Skin epidermis (tissue), 12 donors: ENCODE data around the gene DENND6B.
"Not testable (repeated sequence)": the region's sequence is repeated elsewhere in the genome, so short reads cannot be mapped to it uniquely, and the experiment has no call there.

ENCODE experiments used
- H3K27ac ChIP-seq, 21 experiments: fragments of 200-600 bp; sonication (generic) in 11 of 21; one replicate each; pipeline ENCODE4 v1.5.0; 2020; ENCODE audit warnings: mild to moderate bottlenecking in 3 of 21, inconsistent platforms in 2 of 21, moderate library complexity in 2 of 21
- H3K4me3 ChIP-seq, 7 experiments: fragments of 200-600 bp; sonication (generic) in 2 of 7; one replicate each; pipeline ENCODE4 v1.5.0; 2020; ENCODE audit warnings: inconsistent platforms in 2 of 7, mild to moderate bottlenecking in 2 of 7, moderate library complexity in 1 of 7

Gene DENND6B

DNA sequence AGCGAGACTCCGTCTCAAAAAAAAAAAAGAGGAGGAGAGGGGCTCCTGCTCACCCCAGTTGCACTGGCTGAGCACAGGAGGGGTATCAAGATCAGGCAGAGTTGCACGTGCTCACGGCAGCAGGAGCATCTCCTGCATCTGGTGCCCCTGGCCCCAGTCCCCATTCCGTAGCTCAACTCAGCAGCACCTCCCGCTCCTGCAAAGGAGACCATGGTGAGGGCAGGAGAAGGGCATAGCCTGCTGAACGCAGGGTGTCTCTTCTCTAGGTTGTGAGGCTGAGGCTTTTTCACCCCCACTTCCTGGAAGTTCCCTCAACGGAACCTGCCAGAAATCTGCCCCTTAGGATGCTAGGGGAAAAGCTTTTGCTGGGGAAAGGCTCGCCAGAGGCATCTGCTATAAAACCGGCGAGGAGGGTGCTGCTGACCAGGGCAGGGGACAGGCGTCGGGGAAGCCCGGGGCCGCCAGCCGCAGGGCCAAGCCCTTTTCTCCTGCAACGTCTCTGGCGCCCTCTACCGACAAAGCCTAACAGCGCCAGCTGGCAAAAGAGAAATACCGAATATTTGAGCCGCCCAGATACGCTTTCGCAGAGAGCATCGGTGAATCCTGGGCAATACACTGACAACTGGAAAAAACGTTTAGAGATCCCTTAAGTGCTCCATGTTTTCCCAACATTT is 15.3 kb upstream of the DENND6B start:
- Histone ChIP-seq H3K4me3 (peak overlapping the region; percentile 65 to 98 (median 87)), H3K27ac (peak overlapping the region in 18 of 21 experiments; percentile 28 to 97 (median 93))

DNA sequence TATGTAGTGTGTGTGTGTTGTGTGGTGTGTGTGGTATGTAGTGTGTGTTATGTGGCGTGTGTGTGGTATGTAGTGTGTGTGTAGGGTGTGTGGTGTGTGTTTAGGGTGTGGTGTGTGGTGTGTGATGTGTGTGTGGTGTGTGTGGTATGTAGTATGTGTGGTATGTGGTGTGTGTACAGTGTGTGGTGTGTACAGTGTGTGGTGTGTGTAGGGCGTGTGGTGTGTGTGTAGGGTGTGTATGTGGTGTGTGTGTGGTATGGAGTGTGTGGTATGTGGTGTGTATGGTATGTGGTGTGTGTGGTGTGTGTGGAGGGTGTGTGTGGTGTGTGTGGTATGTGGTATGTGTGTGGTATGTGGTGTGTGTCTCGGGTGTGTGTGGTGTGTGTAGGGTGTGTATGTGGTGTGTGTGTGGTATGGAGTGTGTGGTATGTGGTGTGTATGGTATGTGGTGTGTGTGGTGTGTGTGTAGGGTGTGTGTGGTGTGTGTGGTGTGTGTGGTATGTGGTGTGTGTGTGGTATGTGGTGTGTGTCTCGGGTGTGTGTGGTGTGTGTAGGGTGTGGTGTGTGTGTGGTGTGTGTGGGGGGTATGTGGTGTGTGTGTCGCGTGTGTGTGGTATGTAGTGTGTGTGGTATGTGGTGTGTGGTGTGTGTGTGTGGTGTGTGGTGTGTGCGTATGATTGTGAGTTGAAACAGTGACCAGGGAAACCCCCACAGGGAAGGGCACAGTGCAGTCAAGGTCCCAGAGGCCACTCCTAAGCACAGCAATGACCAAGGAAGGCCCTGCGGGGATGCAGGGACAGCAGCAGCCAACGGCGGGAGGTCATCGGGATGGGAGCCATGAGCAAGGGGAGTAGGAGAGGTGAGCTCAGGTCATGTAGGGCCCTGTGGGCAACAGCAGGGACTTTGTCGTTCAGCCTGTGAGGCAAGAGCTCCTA is 13.4 kb upstream of the DENND6B start:
- H3K27ac ChIP-seq = no peak overlapping the region
- no peak overlapping the region for H3K4me3 ChIP-seq

- Histone ChIP-seq H3K4me3 (no peak overlapping the region), H3K27ac (no peak overlapping the region)
Measured at GRCh38 chr22:50338860-50339462, 12.1 kb upstream of the DENND6B start.

DNA sequence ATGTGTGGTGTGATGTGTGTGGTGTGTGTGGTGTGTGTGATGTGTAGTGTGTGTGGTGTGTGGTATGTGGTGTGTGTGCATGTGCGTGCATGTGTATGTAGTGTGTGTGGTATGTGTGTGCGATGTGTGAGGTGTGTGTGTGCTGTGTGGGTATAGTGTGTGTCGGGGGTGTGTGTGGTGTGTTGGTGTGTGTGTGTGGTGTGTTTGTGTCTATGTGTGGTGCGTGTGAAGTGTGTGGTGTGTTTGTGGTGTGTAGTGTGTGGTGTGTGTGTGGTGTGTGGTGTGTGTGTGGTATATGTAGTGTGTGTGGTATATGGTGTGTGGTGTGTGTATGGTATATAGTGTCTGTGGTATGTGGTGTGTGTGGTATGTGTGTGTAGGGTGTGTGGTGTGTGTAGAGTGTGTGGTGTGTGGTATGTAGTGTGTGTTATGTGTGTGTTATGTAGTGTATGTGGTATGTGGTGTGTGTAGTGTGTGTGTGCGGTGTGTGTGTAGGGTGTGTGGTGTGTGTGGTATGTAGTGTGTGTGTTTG is 11.3 kb upstream of the DENND6B start:
- Histone ChIP-seq H3K4me3 (no peak overlapping the region), H3K27ac (no peak overlapping the region)

- H3K4me3 ChIP-seq = no peak overlapping the region
- no peak overlapping the region for H3K27ac ChIP-seq
Measured at GRCh38 chr22:50337262-50338041, 10.6 kb upstream of the DENND6B start.

GRCh38 chr22:50334433-50334832 is 7.6 kb upstream of the DENND6B start:
- not testable (repeated sequence) for H3K4me3 ChIP-seq

DNA sequence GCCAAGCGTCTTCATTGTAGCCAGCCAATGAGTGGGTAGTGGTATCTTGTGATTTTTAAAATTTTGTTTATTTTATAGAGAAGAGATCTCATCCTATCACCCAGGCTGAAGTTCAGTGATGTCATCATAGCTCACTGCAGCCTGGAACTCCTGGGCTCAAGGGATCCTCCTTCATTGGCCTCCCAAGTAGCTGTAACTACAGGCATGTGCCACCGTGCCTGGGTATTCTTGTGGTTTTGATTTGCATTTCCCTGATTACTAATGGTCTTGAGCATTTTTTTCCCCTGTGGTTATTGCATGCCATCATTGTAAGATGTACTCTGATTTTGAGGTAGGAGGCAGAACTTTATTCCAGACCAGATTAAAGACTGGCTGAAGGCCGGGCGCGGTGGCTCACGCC is 2.4 kb upstream of the DENND6B start:
- no peak overlapping the region for H3K27ac ChIP-seq

More at GRCh38 chr22:50334433-50334832, 7.6 kb upstream of the DENND6B start:
- H3K27ac ChIP-seq = not testable (repeated sequence)

GRCh38 chr22:50327711-50328019 is 853 bp upstream of the DENND6B start:
- Histone ChIP-seq H3K4me3 (peak overlapping the region; percentile 65 to 89 (median 76)), H3K27ac (peak overlapping the region; percentile 88 to 99 (median 98))

More for the DNA sequence above, 2.4 kb upstream of the DENND6B start:
- H3K4me3 ChIP-seq = no peak overlapping the region

GRCh38 chr22:50326225-50326955 is 422 bp downstream of the DENND6B start:
- peak overlapping the region; percentile 65 to 89 (median 76) for H3K4me3 ChIP-seq
- H3K27ac ChIP-seq = peak overlapping the region in 17 of 21 experiments; percentile 48 to 99 (median 79)

DNA sequence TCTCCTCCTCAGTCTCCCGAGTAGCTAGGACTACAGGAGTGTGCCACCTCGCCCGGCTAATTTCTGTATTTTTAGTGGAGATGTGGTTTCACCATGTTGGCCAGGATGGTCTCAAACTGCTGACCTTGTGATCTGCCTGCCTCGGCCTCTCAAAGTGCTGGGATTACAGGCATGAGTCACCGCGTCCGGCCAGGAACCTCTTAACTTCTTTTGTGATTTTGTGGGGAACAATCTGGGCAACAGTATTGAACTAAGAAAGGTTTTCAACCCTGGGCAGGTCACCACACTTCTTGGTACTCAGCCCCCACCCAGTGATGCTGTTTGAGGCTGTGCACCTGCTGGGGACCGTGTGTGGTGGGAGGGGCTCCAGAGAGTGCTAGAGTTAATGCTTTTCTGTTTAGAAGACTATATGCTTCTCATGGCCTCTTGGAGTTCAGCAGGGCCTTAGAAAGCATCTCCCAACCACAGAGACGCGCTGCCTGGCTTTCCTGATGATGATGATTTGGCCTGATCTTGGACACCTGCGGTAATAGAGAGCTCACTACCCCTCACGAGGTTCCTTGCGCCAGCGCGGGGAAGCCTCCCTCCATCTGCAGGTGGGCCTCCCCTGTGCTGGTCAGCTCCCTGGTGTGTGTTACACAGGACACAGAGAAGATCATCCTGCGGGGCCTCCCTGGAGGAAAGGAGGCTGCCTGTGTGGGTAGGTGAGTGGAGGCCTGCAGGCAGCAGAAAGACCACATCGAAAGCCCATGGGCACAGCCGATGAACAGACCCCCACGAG is 1.2 kb downstream of the DENND6B start:
- Histone ChIP-seq H3K27ac (no peak overlapping the region), H3K4me3 (peak overlapping the region in 1 of 7 experiments; percentile 65)

GRCh38 chr22:50323900-50324299 is 2.9 kb downstream of the DENND6B start:
- Histone ChIP-seq H3K4me3 (no peak overlapping the region), H3K27ac (no peak overlapping the region)

- not testable (repeated sequence) for H3K27ac ChIP-seq, H3K4me3 ChIP-seq
Measured at GRCh38 chr22:50322382-50323104, 4.3 kb downstream of the DENND6B start.

DNA sequence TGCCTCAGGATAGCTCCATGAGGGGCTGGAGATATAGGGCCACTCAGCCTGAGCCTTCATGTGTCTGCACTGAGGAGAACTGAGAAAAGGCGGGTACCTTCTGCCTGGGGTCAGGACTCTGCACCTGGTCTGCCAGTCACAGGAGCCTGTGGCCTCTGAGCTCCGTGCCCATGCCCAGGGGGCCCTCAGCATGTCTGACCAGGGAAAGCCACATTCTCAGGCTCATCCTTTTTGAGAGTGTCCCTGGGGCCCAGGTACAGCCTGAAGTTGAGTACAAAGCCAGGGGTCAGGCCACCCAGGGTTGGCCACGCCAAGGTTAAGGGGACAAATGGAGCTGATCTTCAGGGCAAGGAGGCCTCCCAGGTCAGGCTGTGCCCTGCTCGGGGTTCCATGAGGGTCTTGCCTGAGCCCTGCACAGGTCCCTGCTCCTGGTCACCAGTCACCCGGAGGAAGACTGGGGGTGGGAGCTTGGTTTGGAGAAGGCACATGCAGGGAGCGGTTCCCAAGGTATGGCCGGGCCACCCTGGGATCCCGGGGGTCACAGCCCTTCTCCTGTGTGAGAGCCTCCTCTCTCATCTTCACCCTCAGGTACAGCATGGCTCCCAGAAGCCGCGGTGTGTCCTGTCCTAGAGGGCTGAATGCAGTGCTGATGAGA is 6.0 kb downstream of the DENND6B start:
- Histone ChIP-seq H3K27ac (no peak overlapping the region), H3K4me3 (no peak overlapping the region)

DNA sequence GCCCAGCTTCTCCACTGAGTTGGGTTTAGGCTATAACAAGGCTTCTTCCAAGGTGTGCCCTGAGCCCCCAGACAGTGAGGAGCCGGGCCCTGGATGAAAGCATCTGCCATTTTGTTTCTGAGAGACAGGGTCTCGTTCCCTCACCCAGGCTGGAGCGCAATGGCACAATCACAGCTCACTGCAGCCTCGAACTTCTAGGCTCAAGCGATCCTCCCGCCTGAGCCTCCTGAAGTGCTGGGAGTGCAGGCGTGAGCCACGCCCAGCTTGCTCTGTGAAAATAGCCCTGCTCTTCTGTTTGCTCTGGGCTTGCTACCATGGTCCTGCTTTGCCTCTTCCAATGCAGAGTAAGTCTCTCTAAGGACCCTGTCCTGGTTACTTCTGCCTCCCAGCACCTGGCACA is 6.7 kb downstream of the DENND6B start:
- no peak overlapping the region for H3K27ac ChIP-seq
- H3K4me3 ChIP-seq = no peak overlapping the region

DNA sequence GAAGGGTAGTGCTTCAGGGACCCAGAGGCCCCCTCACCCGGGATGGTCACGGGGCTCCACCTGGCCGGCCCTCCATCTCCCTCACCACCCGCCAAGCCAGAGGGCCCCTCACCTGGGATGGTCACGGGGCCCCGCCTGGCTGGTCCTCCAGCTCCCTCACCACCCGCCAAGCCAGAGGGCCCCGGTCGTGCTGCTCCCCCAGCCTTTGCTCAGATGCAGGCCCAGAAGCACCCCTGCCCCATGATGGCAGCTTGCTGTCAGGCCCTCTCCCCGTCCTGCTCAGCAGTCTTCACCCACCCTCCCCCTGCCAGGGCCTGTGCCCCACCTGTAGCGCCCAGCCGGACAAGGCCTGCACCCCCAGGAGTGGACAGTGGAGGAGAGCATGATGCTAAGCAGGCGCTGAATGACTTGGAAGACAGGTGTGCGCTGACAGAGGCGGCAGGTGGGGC is 7.3 kb downstream of the DENND6B start:
- H3K27ac ChIP-seq = no peak overlapping the region
- H3K4me3 ChIP-seq = no peak overlapping the region

GRCh38 chr22:50318698-50319411 is 8.0 kb downstream of the DENND6B start:
- no peak overlapping the region for H3K27ac ChIP-seq
- no peak overlapping the region for H3K4me3 ChIP-seq
